Activated CD4-positive, alpha-beta T cell treated with anti-CD3 and anti-CD28 coated beads, Interleukin-2, amount 50 U/mL, for 4 hours (primary cell): ENCODE results near the gene TMEM50B.
A peak's percentile ranks its signal among the peaks of the same experiment; 100 is the strongest.
"Not testable (repeated sequence)": the region's sequence is repeated elsewhere in the genome, so short reads cannot be mapped to it uniquely, and the experiment has no call there.

Experiments used
- DNase-seq, 2 experiments: peaks; one replicate each; pipeline ENCODE4 v3.0.0-alpha.2; 2020

TMEM50B gene

DNA sequence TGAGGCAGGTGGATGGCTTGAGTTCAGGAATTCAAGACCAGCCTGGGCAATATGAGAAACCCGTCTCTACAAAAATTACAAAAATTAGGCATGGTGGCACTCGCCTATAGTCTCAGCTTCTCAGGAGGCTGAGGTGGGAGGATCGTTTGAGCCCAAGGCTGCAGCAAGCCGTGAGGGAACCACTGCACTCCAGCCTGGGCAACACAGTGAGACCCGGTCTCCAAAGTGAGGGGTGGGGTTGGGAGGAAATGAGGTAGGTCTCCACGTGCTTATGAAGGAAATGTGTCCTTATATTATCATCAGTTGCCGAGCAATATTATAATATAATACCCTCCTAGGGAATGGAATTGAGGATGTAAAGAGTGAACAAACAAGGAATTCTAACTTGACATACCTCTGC is 2.7 kb downstream of the TMEM50B start:
- DNase-seq: no peak

DNA sequence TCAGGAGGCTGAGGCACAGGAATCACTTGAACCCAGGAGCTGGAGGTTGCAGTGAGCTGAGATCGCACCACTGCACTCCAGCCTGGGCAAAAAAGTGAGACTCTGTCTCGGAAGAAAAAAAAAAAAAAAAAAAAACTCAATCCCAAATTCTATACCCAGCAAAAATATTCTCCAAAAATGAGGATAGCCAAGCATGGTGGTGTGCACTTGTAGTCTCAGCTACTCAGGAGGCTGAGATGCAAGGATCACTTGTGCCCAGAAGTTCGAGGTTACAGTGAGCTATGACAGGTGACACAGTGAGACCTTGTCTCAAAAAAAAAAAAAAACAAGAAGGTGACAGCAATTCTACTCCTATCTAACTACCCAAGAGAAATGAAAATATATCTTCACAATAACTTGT is 6.4 kb downstream of the TMEM50B start:
- DNase-seq: no peak

DNA sequence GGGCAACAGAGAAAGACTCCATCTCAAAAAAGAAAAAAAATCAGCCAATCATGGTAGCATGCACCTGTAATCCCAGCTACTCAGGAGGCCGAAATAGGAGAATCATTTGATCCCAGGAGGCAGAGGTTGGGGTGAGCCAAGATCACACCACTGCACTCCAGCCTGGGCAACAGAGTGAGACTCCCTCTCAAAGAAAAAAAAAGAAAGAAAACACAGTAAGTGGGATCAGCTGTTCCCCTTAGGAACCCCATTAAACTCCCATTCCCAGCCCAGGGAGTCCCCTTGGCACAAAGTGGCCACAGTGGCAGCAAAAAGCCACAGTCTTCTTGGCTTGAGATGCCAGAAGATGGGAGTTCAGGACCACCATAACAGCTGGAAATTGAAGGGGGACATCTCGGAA is 9.1 kb downstream of the TMEM50B start:
- no peak for DNase-seq

DNA sequence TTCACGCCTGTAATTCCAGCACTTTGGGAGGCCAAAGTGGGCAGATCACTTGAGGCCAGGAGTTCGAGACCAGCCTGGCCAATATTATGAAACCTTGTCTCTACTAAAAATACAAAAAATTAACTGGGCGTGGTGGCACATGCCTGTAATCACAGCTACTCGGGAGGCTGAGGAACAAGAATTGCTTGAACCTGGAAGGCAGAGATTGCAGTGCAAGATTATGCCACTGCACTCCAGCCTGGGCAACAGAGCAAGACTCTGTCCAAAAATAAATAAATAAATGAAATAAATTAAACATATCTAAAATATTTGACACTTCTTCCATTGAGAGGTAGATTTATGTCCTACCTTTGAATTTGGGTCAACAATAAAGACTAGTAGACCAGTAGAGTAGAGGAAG is 10.6 kb downstream of the TMEM50B start:
- DNase-seq: not testable (repeated sequence)

DNA sequence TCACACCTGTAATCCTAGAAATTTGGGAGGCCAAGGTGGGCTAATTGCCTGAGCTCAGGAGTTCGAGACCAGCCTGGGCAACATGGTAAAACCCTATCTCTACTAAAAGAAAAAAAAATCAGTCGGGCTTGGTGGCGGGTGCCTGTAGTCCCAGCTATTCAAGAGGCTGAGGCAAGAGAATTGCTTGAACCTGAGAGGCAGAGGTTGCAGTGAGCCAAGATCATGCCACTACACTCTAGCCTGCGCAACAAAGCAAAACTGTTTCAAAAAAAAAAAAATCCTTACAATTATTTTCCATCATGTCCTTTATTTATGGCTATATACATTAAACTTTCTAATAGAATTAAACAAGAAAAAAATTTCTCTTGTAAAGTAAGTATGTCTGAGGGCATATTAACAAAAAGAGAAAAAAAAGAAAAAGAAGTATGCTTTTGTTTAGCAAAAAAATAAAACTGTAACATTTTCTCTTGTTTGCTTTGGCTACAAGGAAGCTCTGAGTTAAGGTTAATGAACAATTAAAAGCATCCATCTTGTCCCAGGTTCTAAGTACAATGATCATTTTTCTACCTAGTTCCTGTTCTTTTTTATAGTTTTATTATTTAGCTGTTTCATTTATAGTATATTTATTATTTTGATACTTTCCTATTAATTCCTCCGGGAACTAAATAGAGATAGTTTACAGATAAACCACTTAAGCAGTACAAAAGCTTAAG is 18.1 kb downstream of the TMEM50B start:
- no peak for DNase-seq

DNA sequence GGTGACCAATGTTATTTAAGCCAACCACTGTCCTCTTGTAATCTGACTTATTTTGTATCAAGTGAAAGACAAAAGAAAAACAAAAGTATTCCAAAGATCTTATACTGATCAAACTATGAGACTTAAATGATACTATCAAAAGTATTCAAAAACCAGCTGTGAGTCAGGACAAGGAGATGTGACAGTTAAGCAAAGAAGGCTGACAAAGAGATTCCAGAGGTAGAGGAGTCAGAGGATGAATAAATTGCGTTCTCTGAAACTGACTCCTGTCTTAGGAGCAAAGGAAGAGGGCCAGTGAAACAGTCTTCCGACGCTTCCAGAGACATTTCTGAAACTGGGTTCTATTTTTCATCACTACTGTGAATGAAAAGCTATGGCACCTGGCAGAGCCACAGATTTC is 20.9 kb downstream of the TMEM50B start:
- DNase-seq: no peak

DNA sequence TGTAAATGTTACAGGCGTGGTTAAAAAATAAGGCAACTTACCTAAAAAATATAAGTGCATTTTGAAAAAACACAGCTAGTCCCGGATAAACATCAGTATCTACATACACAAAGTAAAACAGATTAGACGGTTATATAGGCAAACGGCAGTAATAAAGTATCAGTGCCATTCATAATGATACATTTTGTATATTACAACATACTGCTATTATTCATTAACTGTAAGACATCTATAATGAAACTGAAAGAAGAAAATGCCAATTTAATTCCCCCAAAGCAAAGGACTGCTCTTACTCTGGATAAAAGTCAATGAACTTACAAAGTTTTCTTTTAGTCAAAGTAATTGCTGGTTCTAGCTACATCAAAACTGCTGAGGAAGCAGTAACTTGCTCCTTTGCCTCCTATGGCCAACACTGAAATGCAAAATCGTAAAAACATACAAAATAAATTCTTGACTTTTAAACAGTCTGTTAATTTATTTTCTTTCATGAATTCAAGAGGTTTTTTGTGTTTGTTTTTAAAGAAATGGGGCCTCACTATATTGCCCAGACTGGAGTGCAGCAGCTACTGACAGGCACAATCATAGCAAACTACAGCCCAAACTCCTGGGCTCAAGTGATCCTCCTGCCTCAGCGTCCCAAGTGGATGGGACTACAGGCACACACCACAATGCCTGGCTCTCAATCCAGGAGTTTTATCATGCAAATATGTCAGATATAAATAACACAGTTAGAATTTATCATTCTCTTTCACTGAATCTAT is 23.9 kb downstream of the TMEM50B start:
- DNase-seq: no peak

DNA sequence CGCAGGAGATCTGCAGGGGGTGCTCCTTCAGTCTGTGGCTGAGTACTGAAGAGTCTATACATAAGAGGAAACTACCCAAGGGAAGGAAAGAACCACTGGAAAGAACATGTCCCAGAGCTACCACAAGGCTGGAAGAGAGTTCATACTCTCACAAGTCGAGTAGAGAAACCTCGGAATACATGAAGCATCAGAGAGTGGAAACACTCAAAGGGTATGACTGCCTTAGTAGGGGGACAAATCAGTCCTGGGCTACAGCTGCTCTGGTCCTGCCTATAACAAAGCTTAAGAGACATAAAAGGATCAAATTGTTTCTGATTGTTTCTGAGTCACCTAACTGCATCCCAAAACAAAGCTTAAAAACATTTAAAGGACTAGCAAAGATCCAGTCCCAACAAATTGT is 27.4 kb downstream of the TMEM50B start:
- no peak for DNase-seq

DNA sequence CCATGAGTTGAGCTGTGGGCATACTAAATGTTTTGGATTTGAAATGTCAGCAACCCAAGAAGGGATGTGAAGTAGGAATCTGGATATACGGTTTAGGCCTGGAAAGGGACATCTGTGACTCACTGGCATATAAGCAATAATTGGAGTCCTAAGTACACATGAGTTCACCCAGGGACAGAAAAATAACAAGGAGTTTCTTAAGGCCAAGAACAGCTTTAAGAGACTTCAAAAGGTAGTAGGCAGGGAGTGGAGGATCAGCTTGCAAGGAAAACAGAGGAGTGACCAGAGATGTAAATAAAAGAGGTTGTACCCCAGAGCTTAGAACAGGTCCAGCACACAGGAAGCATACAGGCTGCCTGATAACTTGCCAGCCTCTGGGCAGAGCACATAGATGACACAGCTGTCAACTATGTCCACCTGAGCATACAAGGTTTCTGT is 28.1 kb downstream of the TMEM50B start:
- DNase-seq: no peak

DNA sequence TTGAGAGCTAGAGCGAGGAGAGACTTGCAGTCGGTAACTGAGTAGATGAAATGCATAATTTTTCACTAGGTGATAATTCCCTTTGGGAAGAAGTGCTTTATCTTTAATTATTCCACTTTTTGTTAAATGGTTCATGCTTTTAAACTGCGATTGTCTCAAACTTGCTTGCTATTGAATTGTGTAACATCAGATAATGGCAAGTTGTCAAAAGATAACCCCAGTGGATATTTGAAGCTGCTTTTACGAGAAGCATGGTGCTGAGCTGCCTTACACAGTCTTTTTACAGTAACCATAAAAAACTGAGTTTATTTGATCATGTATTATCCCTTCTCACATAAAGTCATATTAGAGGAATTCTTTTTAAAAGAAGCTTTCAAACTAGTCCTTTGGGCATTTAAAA is 30.2 kb downstream of the TMEM50B start:
- no peak for DNase-seq

DNA sequence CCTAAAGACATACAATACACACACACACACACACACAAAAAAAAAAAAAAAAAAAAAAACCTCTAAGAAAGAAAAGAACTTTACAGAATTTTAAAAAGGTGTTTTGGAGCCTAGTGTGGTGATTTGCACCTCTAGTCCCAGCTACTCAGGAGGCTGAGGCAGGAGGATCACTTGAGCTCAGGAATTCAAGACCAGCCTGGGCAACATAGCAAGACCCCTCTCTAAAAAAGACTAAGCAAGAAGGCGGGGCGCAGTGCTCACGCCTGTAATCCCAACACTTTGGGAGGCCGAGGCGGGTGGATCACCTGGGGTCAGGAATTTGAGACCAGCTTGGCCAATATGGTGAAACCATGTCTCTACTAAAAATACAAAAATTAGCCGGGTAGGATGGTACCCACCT is 33.2 kb downstream of the TMEM50B start:
- DNase-seq: not testable (repeated sequence)

DNA sequence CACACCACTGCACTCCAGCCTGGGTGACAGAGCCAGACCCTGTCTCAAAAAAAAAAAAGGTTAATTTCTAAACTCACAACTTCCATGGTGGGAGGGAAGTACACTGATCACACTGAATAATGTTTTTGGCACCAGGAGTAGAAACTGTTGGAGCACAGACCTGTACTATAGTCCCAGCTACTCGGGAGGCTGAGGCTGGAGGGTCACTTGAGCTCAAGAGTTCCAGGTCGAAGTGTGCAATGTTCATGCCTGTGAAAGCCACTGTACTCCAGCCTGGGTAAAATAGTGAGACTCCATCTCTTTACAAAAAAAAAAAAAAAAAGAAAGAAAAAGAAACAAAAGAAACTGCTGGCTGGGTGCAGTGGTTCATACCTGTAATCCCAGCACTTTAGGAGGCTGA is 35.3 kb downstream of the TMEM50B start:
- no peak for DNase-seq

DNA sequence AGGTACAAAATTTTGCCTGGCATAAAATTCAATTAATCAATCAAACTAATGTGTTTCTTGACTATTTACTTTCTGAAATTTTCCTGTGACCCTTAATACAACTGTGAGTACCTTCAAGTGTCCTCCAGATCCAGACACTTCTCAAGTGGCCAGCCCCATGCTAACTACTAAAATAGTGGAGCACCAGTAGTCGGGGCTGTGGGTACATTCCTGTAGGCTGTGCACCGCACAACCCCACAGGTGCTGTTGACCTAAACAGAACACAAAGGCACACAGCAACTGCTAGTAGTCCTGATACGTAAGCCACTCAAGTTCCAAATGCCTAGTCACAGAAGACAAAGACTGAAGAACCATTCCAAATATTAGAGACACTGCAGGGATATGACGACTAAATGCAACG is 36.6 kb downstream of the TMEM50B start:
- no peak for DNase-seq

DNA sequence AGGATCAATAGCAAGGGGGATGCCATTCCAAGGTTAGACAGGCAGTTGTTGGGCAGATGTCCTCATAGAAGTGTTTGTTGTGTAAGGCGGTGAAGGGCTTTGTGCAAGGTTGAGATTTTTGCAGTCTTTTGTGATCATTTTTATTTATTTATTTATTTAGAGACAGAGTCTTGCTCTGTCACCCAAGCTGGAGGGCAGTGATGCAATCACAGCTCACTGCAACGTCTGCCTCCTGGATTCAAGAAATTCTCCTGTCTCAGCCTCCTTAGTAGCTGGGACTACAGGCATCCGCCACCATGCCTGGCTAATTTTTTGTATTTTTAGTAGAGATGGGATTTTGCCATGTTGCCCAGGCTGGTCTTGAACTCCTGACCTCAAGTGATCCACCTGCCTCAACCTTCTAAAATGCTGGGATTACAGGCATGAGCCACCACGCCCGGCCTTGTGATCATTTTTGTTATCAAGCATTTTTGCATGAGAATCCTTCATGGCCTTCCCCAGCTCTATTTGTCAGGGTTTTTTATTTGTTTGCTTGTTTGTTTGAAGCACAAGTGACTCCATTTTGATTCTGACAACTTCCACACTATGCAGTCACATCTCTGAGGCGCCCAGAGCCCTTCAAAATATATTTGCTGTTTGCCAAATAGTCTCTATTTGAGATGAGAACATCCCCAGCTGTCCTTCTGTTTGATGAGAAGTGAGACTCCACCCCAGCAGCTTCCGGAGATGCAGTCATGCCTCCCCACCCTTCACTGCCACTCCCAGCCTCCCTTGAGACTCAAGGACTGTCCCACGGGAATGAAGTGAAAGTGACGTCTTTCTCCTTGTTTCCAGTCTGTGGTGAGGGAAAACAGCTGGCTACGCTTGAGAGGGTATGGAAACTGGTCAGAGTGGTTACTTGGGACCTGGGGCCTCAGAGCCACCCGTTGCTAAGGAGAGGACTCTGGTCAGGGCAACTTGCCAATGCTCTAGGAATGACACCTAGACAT is 38.0 kb downstream of the TMEM50B start:
- no peak for DNase-seq

DNA sequence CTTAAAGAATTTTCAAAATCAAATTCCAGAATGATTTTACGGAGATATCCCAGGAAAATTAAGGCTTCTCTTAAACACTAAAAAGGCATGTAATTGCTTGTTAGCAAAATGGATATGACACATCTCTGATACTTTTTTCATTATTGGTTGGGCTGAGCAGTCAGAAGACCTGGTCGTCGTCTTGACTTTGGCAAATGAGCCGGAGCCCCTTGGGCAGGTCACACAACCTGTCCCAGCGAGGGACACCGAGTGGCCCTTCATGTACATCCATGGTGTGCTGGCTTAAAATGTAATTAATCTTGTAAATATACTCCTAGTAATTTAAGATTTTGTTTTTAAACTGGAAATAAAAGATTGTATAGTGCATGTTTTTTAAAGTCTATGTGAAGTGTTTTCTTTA is 42.6 kb downstream of the TMEM50B start:
- DNase-seq: no peak

DNA sequence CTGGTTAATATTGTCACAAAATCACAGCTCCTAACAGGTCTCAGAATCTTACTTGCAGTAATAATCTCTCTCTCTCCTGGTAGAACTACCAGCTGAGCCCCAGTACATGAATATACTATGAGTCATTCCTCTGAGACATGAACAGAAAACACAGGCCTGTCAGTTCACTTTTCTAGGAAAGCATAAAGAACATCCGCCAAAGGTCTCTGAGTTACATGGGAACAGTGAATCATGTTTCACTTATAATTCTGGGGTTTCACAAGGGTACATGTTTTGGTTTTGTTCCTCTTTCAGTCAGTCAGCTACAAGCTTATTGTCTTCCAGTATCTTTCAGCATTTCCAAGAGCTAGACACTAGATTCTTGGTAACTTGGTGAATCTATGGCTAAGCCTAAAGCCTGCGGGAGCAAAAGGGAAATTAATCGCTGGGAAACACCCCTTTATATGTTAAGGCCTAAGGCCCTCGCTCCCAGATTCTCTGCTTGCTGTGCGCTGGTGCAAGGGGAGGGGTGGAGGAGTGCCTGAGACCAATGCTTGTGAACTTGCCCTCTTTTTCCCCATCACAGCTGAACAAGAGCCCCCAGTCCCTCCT is 44.9 kb downstream of the TMEM50B start:
- DNase-seq: peak; percentile 15 to 20

DNA sequence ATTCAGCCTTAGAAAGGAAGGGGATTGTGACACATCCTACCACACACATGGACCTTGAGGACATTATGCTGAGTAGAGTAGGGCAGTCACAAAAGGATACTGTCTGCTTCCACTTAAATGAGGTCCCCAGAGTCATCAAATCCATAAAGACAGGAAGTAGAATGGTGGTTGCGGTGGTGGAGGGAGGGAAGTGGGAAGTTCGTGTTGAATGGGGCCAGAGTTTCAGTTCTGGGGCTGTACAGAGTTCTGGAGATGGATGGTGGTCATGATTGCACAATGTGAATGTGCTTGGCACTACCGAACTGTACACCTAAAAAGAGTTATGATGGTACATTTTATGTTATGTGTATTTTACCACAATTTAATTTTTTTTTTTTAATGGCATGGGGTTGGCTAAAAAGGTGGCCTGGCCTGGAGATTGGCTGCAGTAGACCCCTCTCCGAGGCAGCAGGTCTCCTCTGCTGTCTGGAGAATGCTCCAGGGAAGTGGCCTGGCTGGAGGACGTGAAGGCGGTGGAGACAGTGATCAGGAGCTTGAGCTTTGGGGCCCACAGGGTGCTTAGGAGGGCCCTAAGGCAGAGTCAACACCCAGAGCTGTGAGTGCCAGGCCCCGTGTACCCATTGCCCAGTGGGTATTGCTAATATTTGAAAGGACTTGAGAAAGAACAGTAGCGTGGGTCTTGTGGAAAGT is 46.2 kb downstream of the TMEM50B start:
- no peak for DNase-seq

DNA sequence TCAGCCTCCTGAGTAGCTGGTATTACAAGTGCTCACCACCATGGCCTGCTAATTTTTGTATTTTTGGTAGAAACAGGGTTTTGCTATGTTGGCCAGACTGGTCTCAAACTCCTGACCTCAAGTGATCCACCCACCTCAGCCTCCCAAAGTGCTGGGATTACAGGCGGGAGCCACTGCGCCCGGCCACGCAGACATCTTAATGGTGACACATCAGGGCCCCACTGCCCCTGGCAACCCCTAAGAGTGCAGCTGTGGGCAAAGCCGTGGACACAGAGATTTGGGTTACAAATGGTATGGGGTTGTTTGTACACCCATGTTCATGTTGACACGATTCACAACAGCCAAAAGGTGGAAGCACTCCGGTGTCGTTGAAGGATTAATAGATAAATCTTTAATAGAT is 46.8 kb downstream of the TMEM50B start:
- DNase-seq: no peak

DNA sequence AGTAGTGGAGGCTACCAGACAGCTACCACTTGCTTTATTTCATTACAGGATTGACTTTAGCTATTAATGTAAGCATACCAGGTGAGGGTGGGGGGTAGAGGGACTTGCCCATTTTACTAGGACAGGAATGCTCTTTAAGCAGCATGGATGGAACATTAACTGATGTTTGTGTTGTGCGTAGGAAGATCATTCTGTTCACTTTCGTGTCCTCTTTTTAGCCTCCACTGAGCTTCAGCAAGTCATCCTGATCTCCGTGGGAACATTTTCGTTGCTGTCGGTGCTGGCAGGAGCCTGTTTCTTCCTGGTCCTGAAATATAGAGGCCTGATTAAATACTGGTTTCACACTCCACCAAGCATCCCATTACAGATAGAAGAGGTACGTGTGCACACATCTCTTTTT is 47.3 kb downstream of the TMEM50B start:
- no peak for DNase-seq

DNA sequence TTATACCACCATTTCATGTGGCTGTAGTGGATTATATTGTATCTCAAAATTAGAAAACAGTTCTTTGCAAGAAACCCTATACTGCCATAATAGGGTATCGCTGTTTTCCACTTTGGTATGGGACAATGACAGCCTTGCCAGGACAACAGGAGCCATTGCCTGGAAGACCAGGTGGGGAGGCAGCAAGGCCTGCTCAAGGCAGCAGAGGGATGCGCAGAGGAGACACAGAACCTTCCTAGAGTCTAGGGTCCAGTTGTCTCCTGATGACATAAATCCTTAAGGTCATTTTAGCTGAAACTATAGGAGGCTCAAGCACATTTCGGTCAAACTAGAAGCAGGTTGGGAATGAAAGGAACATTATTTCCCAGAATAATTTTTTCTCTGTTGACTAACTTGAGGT is 48.9 kb downstream of the TMEM50B start:
- DNase-seq: no peak

DNA sequence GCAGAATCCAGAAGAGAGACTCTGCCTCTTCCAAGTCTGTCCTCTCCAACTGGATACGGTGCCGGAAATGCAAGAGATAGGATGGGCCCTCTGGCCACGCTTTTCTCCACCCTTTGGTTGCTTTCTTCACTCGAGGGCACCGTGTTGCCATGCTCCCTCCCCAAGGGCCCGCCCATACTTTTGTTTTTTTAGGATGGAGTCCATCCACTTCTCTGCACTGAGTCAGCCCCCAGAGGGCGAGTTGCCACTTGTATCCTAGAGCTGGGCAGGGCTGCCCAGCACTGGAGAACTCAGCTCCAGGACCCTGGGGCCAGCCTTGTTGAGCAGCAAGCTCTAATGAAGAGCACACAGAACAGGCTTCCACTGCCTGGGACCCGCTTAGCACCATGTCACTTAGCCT is 51.1 kb downstream of the TMEM50B start:
- no peak for DNase-seq

DNA sequence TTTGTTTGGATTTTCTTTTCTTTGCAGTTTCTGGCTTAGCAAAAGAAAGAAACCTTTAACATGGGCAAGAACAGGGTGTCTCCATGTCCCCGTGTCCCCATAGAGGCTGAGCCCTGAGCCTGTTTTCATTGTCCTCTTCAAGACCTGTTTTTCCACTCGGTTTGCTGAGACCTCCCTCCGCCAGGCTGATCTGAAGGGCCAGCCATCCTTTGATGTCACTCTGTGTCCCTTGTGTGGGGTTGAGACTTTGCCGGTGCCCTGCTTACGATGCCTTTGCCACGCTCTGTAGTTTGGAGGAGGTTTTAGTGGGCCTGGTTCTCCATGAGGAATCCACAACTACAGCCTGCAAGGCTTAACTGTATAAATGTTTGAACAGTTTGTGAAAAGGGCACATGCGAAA is 52.7 kb downstream of the TMEM50B start:
- no peak for DNase-seq
